WTC11 (cell line): ENCODE data around the gene CCDC88B. TPM values are rescaled to one million over a fixed set of nuclear protein-coding genes. Genes with fewer than 3 reads are reported as not detected.

Source experiments
- ATAC-seq: fragments of 200-7000 bp; cut with Tn5 transposase; 2 replicates; pipeline ENCODE4 v1.10.0; 2021; ENCODE audit warnings: mild to moderate bottlenecking, moderate library complexity
- CTCF ChIA-PET: fragments of 300-600 bp; sonication (Branson Sonifier 250); formaldehyde crosslinking; loops from one replicate; lab custom pipeline; 2021; ENCODE audit warnings: antibody characterized with exemption; lab: Charles Lee
- POLR2A ChIA-PET: fragments of 350-600 bp; sonication (Branson Sonifier 250); formaldehyde crosslinking; loops from one replicate; lab custom pipeline; 2021; ENCODE audit warnings: antibody characterized with exemption; lab: Charles Lee
- DNase-seq: peaks from one replicate; pipeline ENCODE4 v3.0.0; 2021; ENCODE audit warnings: low spot score
- H3K27ac Mint-ChIP-seq: 2 replicates; pipeline ENCODE4 v1.8.0; 2021; ENCODE audit warnings: mixed read lengths
- H3K27me3 Mint-ChIP-seq: 2 replicates; pipeline ENCODE4 v1.8.0; 2021; ENCODE audit warnings: low read depth, mild to moderate bottlenecking, moderate library complexity, mixed read lengths
- H3K36me3 Mint-ChIP-seq: 2 replicates; pipeline ENCODE4 v1.8.0; 2021; ENCODE audit warnings: mixed read lengths
- H3K4me1 Mint-ChIP-seq: 2 replicates; pipeline ENCODE4 v1.8.0; 2022; ENCODE audit warnings: mixed read lengths
- H3K4me3 Mint-ChIP-seq: 2 replicates; pipeline ENCODE4 v1.8.0; 2021; ENCODE audit warnings: mild to moderate bottlenecking, moderate library complexity, mixed read lengths
- H3K9me3 Mint-ChIP-seq: 2 replicates; pipeline ENCODE4 v1.8.0; 2021; ENCODE audit warnings: mixed read lengths
- CREM ChIP-seq: sonication (generic); formaldehyde crosslinking; IDR thresholded peaks from 2 replicates; pipeline ENCODE4 v1.8.1; 2022; ENCODE audit warnings: mild to moderate bottlenecking, missing genetic modification reagents, moderate library complexity
- ETV6 ChIP-seq: sonication (generic); formaldehyde crosslinking; IDR thresholded peaks from 2 replicates; pipeline ENCODE4 v1.8.1; 2022; ENCODE audit warnings: mild to moderate bottlenecking, missing genetic modification reagents
- FOXJ3 ChIP-seq: sonication (generic); formaldehyde crosslinking; IDR thresholded peaks from 2 replicates; pipeline ENCODE4 v1.9.0; 2021; ENCODE audit warnings: missing genetic modification reagents, mild to moderate bottlenecking, borderline replicate concordance
- FOXK1 ChIP-seq: sonication (generic); formaldehyde crosslinking; IDR thresholded peaks from 2 replicates; pipeline ENCODE4 v1.8.0; 2022; ENCODE audit warnings: mild to moderate bottlenecking, moderate library complexity, missing genetic modification reagents
- FOXP1 ChIP-seq: sonication (generic); formaldehyde crosslinking; IDR thresholded peaks from 2 replicates; pipeline ENCODE4 v1.8.0; 2022; ENCODE audit warnings: missing genetic modification reagents, mild to moderate bottlenecking, moderate library complexity, borderline replicate concordance
- IRF2 ChIP-seq: sonication (generic); formaldehyde crosslinking; IDR thresholded peaks from 2 replicates; pipeline ENCODE4 v1.8.0; 2022; ENCODE audit warnings: low read depth, missing genetic modification reagents, borderline replicate concordance
- MYBL2 ChIP-seq: sonication (generic); formaldehyde crosslinking; IDR thresholded peaks from 2 replicates; pipeline ENCODE4 v1.8.1; 2023; ENCODE audit warnings: mild to moderate bottlenecking, moderate library complexity, missing genetic modification reagents
- NR3C1 ChIP-seq: sonication (generic); formaldehyde crosslinking; conservative IDR thresholded peaks from 2 replicates; pipeline ENCODE4 v1.8.1; 2023; ENCODE audit warnings: low read depth, mild to moderate bottlenecking, missing genetic modification reagents
- RELA ChIP-seq: sonication (generic); formaldehyde crosslinking; IDR thresholded peaks from 2 replicates; pipeline ENCODE4 v1.8.1; 2022; ENCODE audit warnings: missing genetic modification reagents, mild to moderate bottlenecking, borderline replicate concordance
- TCF7 ChIP-seq: sonication (generic); formaldehyde crosslinking; IDR thresholded peaks from 2 replicates; pipeline ENCODE4 v1.8.0; 2022; ENCODE audit warnings: mild to moderate bottlenecking, low read depth, missing genetic modification reagents, moderate library complexity
- ZNF219 ChIP-seq: sonication (generic); formaldehyde crosslinking; IDR thresholded peaks from 2 replicates; pipeline ENCODE4 v1.8.0; 2023; ENCODE audit warnings: missing genetic modification reagents, mild to moderate bottlenecking, borderline replicate concordance
- total RNA-seq: library from RNA; stranded (reverse); gene quantifications from 3 replicates; pipeline ENCODE4 v1.2.3, GENCODE V29; 2021
- TF ChIP-seq, protein P1 (sequence below): sonication (generic); formaldehyde crosslinking; IDR thresholded peaks from 2 replicates; pipeline ENCODE4 v1.8.0; 2022; ENCODE audit warnings: mild to moderate bottlenecking, missing genetic modification reagents
- TF ChIP-seq, protein P2 (sequence below): sonication (generic); formaldehyde crosslinking; IDR thresholded peaks from 2 replicates; pipeline ENCODE4 v1.8.0; 2022; ENCODE audit warnings: mild to moderate bottlenecking, missing genetic modification reagents
- TF ChIP-seq, protein P3 (sequence below): sonication (generic); formaldehyde crosslinking; IDR thresholded peaks from 2 replicates; pipeline ENCODE4 v1.8.0; 2023; ENCODE audit warnings: missing genetic modification reagents
- TF ChIP-seq, protein P4 (sequence below): sonication (generic); formaldehyde crosslinking; IDR thresholded peaks from 2 replicates; pipeline ENCODE4 v1.8.0; 2022; ENCODE audit warnings: mild to moderate bottlenecking, missing genetic modification reagents
- TF ChIP-seq, protein P5 (sequence below): sonication (generic); formaldehyde crosslinking; IDR thresholded peaks from 2 replicates; pipeline ENCODE4 v1.8.0; 2023; ENCODE audit warnings: missing genetic modification reagents, mild to moderate bottlenecking, borderline replicate concordance

Gene CCDC88B
- total RNA-seq, 1 experiment from 2014 or later, result 17.0 TPM

DNA sequence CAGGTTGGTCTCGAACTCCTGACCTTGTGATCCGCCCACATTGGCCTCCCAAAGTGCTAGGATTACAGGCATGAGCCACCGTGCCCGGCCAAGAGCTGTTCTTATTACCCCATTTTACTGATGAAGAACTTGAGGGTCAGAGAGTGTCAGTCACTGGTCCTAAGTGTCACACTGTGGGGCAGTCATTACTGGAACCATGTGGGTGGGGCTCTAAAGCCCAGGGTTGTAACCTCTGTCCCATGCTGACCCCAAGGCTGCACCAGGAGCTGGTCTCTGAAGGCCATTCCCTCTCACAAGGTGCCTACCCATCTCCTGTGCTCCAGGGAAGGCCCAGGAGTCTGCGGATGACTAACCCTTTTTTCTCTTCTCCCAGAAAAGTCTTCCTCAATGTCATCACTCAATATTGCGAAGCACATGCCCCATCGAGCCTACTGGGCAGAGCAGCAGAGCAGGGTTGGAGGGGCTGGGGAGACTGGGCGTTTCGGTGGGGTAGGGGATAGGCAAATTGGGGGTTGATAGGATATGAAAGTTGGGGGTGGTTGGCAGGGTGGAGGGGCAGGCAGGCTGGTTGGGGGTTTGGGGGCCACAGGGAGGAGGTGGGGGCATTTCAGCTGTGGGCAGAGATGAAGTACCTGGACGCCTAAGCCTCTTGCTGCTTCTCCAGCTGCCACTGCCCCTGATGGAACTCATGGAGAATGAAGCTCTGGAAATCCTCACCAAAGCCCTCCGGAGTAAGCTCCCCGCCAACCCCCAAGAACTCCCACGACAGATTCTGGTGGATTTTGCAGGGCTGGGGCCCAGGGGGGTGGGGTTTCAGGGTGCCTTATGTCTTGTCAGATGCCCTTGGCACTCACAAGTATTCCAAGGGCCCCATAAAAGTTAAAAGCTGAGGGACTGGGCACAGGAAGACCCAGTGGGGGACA is 36.6 kb upstream of the CCDC88B start (continued):
- TF ChIP-seq FOXK1 (CRISPR knock-in tag) (no peak), RELA (CRISPR knock-in tag) (no peak), ZNF219 (CRISPR knock-in tag) (no peak)
- TF ChIP-seq, protein P1, sequence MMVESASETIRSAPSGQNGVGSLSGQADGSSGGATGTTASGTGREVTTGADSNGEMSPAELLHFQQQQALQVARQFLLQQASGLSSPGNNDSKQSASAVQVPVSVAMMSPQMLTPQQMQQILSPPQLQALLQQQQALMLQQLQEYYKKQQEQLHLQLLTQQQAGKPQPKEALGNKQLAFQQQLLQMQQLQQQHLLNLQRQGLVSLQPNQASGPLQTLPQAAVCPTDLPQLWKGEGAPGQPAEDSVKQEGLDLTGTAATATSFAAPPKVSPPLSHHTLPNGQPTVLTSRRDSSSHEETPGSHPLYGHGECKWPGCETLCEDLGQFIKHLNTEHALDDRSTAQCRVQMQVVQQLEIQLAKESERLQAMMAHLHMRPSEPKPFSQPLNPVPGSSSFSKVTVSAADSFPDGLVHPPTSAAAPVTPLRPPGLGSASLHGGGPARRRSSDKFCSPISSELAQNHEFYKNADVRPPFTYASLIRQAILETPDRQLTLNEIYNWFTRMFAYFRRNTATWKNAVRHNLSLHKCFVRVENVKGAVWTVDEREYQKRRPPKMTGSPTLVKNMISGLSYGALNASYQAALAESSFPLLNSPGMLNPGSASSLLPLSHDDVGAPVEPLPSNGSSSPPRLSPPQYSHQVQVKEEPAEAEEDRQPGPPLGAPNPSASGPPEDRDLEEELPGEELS (CRISPR knock-in tag), result no peak
- TF ChIP-seq, protein P2, sequence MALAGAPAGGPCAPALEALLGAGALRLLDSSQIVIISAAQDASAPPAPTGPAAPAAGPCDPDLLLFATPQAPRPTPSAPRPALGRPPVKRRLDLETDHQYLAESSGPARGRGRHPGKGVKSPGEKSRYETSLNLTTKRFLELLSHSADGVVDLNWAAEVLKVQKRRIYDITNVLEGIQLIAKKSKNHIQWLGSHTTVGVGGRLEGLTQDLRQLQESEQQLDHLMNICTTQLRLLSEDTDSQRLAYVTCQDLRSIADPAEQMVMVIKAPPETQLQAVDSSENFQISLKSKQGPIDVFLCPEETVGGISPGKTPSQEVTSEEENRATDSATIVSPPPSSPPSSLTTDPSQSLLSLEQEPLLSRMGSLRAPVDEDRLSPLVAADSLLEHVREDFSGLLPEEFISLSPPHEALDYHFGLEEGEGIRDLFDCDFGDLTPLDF (CRISPR knock-in tag), result no peak

DNA sequence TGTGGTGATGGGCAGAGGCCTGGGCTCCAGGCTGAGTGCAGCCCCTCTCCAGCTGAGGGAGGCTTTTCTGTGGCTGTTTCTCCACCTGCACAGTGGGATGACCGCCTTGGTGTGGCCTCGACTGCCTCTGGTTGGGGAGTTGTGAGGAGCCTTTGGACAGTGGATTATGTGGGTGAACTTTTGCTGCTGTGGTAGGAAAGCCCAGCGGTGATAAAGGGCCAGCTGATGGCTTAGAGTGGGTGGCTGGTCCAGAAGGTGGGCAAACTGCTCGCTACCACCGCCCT is 36.0 kb upstream of the CCDC88B start:
- DNase-seq (no peak), ATAC-seq (no peak)
- Mint-ChIP-seq H3K4me3 (peak overlapping the region; percentile 91), H3K9me3 (no peaks in the 10 kb centered on the region), H3K27me3 (peaks cover 31% of the 10 kb centered on the region), H3K27ac (peak overlapping the region; percentile 100), H3K4me1 (peaks cover 16% of the 10 kb centered on the region), H3K36me3 (peaks cover 3% of the 10 kb centered on the region)
- ChIA-PET CTCF (interaction anchor here (0.7 to 5.6 kb wide), 35 partner anchors 8 to 370 kb away, joined by 3 to 151 read pairs (median 7); partner anchors contain the start of genes BAD, FERMT3, FKBP2 and GPR137), POLR2A (interaction anchor here (0.9 to 2.6 kb wide), 8 partner anchors 14 to 72 kb away, joined by 3 to 25 read pairs (median 4); partner anchors contain the start of genes PRDX5 and TRMT112)
- TF ChIP-seq IRF2 (CRISPR knock-in tag), result no peak
- TF ChIP-seq, protein P3, sequence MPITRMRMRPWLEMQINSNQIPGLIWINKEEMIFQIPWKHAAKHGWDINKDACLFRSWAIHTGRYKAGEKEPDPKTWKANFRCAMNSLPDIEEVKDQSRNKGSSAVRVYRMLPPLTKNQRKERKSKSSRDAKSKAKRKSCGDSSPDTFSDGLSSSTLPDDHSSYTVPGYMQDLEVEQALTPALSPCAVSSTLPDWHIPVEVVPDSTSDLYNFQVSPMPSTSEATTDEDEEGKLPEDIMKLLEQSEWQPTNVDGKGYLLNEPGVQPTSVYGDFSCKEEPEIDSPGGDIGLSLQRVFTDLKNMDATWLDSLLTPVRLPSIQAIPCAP (CRISPR knock-in tag), result no peak
- no peak for TF ChIP-seq MYBL2 (CRISPR knock-in tag)
- TF ChIP-seq TCF7, result no peak
- TF ChIP-seq ETV6, result no peak
- TF ChIP-seq FOXJ3 (CRISPR knock-in tag), result no peak
- TF ChIP-seq, protein P4, sequence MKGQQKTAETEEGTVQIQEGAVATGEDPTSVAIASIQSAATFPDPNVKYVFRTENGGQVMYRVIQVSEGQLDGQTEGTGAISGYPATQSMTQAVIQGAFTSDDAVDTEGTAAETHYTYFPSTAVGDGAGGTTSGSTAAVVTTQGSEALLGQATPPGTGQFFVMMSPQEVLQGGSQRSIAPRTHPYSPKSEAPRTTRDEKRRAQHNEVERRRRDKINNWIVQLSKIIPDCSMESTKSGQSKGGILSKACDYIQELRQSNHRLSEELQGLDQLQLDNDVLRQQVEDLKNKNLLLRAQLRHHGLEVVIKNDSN (CRISPR knock-in tag), result no peak
- TF ChIP-seq NR3C1 (CRISPR knock-in tag), result no peak
- TF ChIP-seq, protein P5, sequence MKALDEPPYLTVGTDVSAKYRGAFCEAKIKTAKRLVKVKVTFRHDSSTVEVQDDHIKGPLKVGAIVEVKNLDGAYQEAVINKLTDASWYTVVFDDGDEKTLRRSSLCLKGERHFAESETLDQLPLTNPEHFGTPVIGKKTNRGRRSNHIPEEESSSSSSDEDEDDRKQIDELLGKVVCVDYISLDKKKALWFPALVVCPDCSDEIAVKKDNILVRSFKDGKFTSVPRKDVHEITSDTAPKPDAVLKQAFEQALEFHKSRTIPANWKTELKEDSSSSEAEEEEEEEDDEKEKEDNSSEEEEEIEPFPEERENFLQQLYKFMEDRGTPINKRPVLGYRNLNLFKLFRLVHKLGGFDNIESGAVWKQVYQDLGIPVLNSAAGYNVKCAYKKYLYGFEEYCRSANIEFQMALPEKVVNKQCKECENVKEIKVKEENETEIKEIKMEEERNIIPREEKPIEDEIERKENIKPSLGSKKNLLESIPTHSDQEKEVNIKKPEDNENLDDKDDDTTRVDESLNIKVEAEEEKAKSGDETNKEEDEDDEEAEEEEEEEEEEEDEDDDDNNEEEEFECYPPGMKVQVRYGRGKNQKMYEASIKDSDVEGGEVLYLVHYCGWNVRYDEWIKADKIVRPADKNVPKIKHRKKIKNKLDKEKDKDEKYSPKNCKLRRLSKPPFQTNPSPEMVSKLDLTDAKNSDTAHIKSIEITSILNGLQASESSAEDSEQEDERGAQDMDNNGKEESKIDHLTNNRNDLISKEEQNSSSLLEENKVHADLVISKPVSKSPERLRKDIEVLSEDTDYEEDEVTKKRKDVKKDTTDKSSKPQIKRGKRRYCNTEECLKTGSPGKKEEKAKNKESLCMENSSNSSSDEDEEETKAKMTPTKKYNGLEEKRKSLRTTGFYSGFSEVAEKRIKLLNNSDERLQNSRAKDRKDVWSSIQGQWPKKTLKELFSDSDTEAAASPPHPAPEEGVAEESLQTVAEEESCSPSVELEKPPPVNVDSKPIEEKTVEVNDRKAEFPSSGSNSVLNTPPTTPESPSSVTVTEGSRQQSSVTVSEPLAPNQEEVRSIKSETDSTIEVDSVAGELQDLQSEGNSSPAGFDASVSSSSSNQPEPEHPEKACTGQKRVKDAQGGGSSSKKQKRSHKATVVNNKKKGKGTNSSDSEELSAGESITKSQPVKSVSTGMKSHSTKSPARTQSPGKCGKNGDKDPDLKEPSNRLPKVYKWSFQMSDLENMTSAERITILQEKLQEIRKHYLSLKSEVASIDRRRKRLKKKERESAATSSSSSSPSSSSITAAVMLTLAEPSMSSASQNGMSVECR (CRISPR knock-in tag), result no peak
- TF ChIP-seq FOXP1 (CRISPR knock-in tag), result no peak
- no peak for TF ChIP-seq CREM (CRISPR knock-in tag)
